ENCODE results near the gene JPT2. TPM values are rescaled to one million over a fixed set of nuclear protein-coding genes. Genes with fewer than 3 reads are reported as not detected.

Gene JPT2
- total RNA-seq, 4 donors from 2014 or later, result 12.0 to 31.5 (median 25.1) TPM

- intact Hi-C loops (cut with DNase I; ENCODE audit: low total_unique reads) (loop anchor here (1.0 kb wide), 1 partner anchor 203 kb away; no protein-coding TSS in a partner anchor), in situ Hi-C loops (cut with MboI; ENCODE audit: low pct_ligation_motif_present in 1 of 4, low pct_unique_long_range_greater_than_20kb in 1 of 4, low sequenced_read_pairs in 3 of 4) (no loop called here)
- TF ChIP-seq EP300 (IDR thresholded peaks at IDR 0.05; ENCODE audit: low read depth), result no peak
- Histone ChIP-seq H3K9me3 (no peaks in the 10 kb centered on the region), H3K36me3 (peaks cover 0 to 74% (median 32%) of the 10 kb centered on the region in 4 donors), H3K27ac (no peak overlapping the region), H3K4me1 (no peaks in the 10 kb centered on the region), H3K27me3 (no peaks in the 10 kb centered on the region), H3K4me3 (no peak overlapping the region)
- DNase-seq, result no peak
- WGBS, 2 donors (ENCODE audit: low coverage in 1 of 2), result 95% methylated on average over 14 of the region's 14 CpGs; no CpG with 5 or more reads in 1 of the 2 donors
Observed at GRCh38 chr16:1667916-1668315, 10.2 kb upstream of the JPT2 start.

GRCh38 chr16:1668612-1669319, 9.3 kb upstream of the JPT2 start:
- in situ Hi-C loops (cut with MboI; ENCODE audit: low pct_ligation_motif_present in 1 of 4, low pct_unique_long_range_greater_than_20kb in 1 of 4, low sequenced_read_pairs in 3 of 4), result no loop called here
- H3K4me3 ChIP-seq, result no peak overlapping the region
- TF ChIP-seq CTCF (IDR thresholded peaks at IDR 0.05), result no peak
- TF ChIP-seq POLR2AphosphoS5 (IDR thresholded peaks at IDR 0.05), result no peak
- TF ChIP-seq EP300 (IDR thresholded peaks at IDR 0.05; ENCODE audit: low read depth), result no peak
- no peak for TF ChIP-seq POLR2A (IDR thresholded peaks at IDR 0.05)
- WGBS, 2 donors (ENCODE audit: low coverage in 1 of 2), result 95 to 100% methylated on average over 1 to 23 of the region's 23 CpGs
- no peaks in the 10 kb centered on the region for H3K27me3 ChIP-seq
- no peak for DNase-seq
- no peaks in the 10 kb centered on the region for H3K4me1 ChIP-seq
- intact Hi-C loops (cut with DNase I; ENCODE audit: low total_unique reads), result loop anchor here (1.0 kb wide), 1 partner anchor 203 kb away; no protein-coding TSS in a partner anchor
- H3K9me3 ChIP-seq, result no peaks in the 10 kb centered on the region
- peaks cover 0 to 70% (median 30%) of the 10 kb centered on the region in 4 donors for H3K36me3 ChIP-seq
- no peak overlapping the region for H3K27ac ChIP-seq

DNA sequence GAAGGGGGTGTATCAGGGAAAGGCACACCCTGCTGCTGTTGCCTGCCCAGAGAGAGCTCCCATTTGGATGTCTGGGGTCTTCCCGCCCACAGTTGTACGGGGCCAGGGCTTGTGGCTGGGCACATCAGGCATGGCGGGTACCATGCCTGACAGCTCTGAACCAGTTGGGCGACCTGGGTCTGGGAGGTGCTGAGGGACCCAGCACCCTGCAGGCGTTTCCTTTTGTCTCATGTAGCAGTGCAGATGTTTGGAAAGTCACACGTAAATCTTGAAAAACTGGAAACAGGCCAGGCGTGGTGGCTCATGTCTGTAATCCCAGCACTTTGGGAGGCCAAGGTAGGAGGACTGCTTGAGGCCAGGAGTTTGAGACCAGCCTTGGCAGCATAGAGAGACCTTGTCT, 8.4 kb upstream of the JPT2 start:
- intact Hi-C loops (cut with DNase I; ENCODE audit: low total_unique reads), result no loop called here
- no peaks in the 10 kb centered on the region for H3K9me3 ChIP-seq
- H3K36me3 ChIP-seq, result peaks cover 0 to 65% (median 31%) of the 10 kb centered on the region in 4 donors
- H3K4me1 ChIP-seq, result no peaks in the 10 kb centered on the region
- TF ChIP-seq POLR2A (IDR thresholded peaks at IDR 0.05) (no peak), CTCF (IDR thresholded peaks at IDR 0.05) (no peak), EP300 (IDR thresholded peaks at IDR 0.05; ENCODE audit: low read depth) (no peak), POLR2AphosphoS5 (IDR thresholded peaks at IDR 0.05) (no peak)
- WGBS, 2 donors (ENCODE audit: low coverage in 1 of 2), result 80 to 89% methylated on average over 1 to 7 of the region's 7 CpGs
- H3K27me3 ChIP-seq, result no peaks in the 10 kb centered on the region
- H3K4me3 ChIP-seq, result no peak overlapping the region
- in situ Hi-C loops (cut with MboI; ENCODE audit: low pct_ligation_motif_present in 1 of 4, low pct_unique_long_range_greater_than_20kb in 1 of 4, low sequenced_read_pairs in 3 of 4), result no loop called here
- no peak for DNase-seq
- no peak overlapping the region for H3K27ac ChIP-seq

- intact Hi-C loops (cut with DNase I; ENCODE audit: low total_unique reads), result no loop called here
- WGBS, 2 donors (ENCODE audit: low coverage in 1 of 2), result 91 to 97% methylated on average over 8 to 19 of the region's 19 CpGs
- DNase-seq, result no peak
Observed at GRCh38 chr16:1670371-1670770, 7.7 kb upstream of the JPT2 start.

More at GRCh38 chr16:1670371-1670770, 7.7 kb upstream of the JPT2 start:
- Histone ChIP-seq H3K9me3 (no peaks in the 10 kb centered on the region), H3K36me3 (peaks cover 0 to 63% (median 32%) of the 10 kb centered on the region in 4 donors), H3K4me1 (no peaks in the 10 kb centered on the region), H3K27ac (no peak overlapping the region), H3K27me3 (no peaks in the 10 kb centered on the region), H3K4me3 (no peak overlapping the region)
- in situ Hi-C loops (cut with MboI; ENCODE audit: low pct_ligation_motif_present in 1 of 4, low pct_unique_long_range_greater_than_20kb in 1 of 4, low sequenced_read_pairs in 3 of 4), result no loop called here
- no peak for TF ChIP-seq CTCF (IDR thresholded peaks at IDR 0.05)
